Inferior parietal cortex (tissue), 1 donor: Measurements from ENCODE around the gene CNNM3.
"Not testable (repeated sequence)": the region's sequence is repeated elsewhere in the genome, so short reads cannot be mapped to it uniquely, and the experiment has no call there.

Experiments used
- DNase-seq: peaks from one replicate; pipeline ENCODE4 v3.0.0-alpha.2; 2016; ENCODE audit errors: extremely low spot score

The CNNM3 gene

DNA sequence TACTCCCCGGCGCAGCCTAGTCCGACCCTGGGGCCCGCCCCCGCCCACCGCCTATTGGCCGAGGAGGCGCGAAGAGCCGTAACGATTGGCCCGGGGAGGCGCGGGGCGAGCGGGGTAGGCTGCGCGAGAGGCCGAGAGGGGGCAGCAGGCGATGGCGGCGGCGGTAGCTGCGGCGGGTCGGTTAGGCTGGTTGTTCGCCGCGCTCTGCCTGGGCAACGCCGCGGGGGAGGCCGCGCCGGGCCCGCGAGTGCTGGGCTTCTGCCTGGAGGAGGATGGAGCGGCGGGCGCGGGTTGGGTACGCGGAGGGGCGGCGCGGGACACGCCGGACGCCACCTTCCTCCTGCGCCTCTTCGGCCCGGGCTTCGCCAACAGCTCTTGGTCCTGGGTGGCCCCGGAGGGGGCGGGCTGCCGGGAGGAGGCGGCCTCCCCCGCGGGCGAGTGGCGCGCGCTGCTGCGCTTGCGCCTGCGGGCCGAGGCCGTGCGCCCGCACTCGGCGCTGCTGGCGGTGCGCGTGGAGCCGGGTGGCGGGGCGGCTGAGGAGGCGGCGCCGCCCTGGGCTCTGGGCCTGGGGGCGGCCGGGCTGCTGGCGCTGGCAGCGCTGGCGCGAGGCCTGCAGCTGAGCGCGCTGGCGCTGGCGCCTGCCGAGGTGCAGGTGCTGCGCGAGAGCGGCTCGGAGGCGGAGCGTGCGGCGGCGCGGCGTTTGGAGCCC is at the start of gene CNNM3:
Gene CNNM3, plus strand, starts transcription at position 142 of the 709 bp plus-strand sequence. Its CDS starts 10 bp downstream, at position 152.
- peak; percentile 91 for DNase-seq

DNA sequence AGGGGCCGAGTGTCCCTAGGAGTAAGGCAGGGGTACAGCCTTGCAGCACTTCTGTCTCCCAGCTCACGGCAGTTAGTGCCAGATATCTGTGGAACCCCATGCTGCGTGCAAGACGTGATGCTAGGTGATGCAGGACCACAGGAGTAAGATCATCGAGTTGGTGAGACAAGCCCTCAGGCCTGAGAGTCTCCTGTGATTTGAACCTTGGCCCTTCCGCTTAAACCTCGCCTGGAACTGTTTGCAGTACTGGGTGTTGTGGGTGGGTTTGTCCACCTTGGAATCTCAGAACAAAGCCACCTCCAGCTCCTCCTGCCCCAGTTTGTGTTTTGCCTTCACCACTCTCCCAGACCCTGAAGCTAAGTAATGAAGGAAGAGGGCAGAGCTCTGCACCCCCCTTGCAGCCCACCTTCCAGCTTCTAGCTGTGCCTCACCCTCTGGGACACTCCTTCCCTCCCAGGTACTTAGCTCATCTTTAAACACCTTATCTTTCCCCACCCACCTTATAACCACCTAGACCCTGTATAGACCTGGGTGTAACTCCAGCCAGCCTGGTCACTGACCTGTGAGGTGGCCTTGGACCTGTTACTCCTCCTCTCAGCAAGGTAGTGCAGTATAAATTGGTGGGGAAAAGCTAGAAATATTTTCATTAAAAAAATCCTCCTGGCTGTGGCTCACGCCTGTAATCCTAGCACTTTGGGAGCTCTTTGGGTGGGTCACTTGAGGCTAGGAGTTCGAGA is 48.8 kb upstream of the CNNM3 start:
- DNase-seq = no peak

DNA sequence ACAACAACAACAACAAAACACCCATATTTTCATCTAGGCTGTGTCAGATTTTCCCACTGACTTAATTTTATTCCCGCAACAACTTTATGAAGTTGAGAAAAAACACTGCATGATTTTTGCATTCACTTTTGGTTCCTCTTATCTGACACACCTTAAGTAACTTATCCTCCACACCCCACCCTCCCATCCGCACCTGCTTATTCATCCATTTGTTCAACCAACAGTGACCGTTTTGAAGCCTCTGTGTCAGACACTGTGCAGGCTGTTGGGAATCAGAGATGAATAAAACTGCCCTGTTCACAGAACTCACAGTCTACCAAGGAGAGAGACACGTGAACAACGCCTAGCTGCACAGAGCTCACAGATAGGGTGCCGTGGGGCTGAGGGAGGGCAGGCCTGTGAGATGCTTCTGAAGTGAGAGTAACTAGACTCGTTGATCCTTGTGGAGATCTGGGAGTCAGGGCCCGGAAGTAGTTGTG is 47.9 kb upstream of the CNNM3 start:
- DNase-seq = no peak

DNA sequence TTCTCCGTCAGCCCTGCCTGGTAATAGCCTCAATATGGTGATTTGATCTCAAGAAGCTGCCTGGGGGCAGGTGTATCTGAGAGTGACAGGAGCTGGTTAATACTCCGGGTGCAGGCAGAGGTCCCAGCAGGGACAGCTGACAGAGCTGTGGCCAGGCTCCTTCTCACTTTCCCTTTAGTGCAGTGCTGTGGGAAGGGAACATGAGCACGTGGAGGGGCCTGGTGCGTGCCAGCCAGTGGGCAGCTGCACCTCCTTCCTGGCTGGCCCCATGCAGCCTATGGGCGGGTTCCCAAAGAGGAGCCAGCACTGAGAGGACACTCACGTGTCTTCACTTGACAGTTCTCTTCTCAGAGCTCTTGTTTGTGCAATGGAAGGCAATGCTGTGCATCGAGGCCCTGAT is 46.3 kb upstream of the CNNM3 start:
- DNase-seq = no peak

DNA sequence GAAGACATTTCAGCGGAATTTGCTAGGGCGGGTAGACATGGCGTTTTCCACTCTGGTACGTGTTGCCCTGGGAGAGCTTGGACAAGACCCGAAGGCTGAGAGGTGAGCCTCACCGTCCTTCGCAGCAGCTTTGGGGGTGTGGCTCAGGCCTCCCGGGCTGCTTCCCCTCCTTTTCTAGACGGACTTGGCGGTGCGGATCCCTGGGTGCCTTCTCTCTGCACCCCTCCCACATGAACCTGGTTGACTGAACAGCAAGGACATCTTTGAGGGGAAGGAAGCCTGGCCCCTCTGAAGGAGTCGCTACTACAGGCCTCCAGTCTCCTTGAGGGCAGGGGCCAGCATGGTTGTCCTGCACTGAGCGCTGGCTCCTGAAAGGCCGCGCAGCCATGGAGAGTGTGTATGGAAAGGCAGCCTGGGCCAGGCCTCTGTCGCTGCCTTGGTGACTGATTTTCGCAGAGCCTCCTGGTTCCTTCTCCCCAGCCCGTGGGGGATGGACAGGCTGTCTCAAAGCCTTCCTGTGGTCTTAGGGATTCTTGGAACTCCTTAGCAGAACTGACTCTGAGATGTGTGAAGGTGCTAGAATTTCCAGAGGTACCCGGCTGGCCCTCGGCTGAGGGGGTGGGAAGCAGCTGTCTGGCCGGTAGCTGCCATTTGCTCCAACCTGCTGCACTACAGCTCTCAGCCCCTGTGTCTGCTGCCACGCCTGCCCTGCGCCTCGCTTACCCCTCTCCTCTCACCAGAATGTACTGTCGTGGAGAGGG is 45.4 kb upstream of the CNNM3 start:
- DNase-seq = no peak

DNA sequence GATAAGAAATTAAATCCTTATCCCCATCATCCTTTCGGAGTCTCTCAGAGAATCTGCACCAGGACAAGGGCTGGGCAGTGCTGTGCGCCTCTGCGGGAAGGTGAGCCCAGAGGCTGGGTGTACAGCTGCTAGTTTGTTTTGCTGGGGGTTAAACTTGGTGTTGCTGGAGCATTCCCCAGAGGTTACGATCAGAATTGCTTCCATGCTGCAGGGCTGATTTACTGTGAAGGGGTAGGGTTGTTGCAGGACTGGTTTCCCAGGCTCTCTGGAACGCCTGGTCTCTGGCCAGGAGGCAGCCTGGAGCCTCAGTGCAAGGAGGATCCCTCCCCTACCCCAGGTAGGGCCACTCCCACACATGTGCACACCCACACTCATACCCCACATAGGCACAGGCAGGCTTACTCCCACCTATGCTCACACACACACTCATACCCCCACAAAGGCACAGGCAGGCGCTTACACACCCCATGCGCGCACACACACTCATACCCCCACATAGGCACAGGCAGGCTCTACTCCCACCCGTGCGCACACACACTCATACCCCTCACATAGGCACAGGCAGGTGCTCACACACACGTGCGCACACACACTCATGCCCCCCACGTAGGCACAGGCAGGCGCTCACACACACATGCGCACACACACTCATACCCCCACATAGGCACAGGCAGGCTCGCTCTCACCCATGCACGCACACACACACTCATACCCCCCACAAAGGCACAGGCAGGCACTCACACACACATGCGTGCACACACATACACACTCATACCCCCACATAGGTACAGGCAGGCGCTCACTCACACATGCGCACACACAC is 44.1 kb upstream of the CNNM3 start:
- no peak for DNase-seq

DNA sequence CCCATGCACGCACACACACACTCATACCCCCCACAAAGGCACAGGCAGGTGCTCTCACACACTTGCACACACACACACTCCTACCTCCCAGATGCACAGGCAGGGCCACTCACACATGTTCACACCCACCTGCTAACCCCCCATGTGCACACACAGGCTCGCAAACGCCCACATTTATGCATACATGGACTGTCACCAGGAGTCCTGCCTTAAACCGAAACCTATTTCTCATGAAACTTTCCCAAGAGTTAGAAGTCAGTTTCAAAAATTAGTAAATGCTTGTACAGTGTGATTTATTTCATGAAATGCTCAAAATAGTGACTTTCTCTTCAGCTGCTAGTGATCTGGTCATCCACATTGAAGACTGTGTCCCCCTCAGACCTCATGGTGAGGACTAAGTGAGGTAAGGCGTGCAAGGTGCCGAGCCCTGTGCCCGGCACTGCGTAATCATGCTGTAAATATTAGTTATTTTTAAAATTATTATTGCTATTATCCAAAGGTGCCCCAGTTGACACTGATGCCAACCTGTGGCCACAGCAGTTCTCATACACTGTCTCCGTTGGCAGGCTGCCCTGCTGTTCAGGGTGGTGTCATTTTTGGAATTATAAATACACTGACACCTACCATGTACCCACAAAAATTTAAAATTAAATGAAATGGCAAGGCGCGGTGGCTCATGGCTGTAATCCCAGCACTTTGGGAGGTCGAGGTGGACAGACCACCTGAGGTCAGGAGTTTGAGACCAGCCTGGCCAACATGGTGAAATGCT is 43.0 kb upstream of the CNNM3 start:
- DNase-seq = no peak

DNA sequence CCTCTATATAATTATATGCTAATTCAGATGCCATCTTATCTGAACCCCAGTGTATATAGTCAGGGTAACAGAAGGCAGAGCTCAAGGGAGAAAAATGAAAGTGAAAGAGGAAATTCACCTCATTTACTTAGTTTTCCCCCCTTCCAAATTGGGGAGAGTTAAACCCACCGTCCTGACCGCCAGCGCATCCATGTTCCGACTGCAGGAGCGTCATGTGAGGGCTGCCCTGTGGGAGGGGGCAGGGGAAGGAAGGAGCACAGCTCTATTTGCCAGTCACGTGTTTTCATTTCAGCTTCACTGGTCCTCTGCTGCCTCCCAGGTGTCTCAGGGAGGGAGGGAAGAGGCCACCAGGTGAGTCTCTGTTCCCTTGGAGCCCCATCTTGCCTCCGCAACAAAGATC is 42.1 kb upstream of the CNNM3 start:
- no peak for DNase-seq

DNA sequence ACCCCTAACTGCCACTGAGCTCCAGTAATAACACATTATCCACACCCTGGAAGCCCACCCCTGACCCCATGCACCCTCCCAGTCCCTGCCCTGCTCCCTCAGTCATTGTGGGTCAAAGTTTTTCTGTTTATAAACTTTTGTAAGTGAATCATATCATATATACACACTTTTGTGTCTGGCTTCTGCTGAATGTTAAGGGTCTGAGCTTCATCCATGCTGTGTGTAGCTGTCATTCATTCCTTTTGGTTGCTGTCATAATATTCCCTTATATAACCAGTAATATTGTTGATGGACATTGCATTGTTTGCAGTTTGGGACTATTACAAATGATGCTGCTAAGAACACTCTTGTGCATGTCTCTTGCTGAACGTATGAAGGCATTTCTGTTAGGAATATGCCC is 40.9 kb upstream of the CNNM3 start:
- DNase-seq = no peak

DNA sequence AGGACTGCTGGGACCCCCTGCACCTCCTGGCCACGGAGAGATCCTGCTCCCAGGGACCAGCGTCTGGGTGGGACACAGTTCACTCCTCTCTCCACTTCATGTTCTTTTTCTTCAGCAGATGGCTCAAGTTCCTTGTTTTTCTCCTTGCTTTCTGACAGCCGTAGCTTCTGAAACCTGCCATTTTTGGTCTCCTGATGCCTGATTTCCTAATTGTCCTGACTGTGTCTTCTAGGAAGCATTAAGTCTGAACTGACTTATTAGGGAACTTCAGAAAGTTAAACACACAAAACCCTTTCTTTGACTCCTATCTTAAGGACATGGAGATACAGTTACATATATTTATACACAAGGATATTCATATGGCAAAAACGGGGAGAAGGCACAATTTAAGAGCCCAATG is 32.7 kb upstream of the CNNM3 start:
- DNase-seq = no peak

DNA sequence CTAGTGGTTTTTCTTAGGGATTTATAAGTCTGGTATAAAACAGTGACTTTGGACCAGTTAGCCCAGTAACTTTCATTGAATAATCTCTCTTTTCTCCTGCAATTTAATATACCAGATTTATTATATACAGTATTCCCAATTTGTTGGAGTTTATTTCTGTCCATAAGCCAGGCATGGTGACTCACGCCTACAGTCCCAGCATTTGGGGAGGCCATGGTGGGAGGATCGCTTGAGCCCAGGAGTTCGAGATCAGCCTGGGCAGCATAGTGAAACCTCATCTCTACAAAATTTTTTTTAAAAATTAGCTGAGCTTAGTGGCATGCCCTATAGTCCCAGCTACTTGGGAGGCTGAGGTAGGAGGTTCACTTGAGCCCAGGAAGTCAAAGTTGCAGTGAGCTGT is 28.7 kb upstream of the CNNM3 start:
- no peak for DNase-seq

DNA sequence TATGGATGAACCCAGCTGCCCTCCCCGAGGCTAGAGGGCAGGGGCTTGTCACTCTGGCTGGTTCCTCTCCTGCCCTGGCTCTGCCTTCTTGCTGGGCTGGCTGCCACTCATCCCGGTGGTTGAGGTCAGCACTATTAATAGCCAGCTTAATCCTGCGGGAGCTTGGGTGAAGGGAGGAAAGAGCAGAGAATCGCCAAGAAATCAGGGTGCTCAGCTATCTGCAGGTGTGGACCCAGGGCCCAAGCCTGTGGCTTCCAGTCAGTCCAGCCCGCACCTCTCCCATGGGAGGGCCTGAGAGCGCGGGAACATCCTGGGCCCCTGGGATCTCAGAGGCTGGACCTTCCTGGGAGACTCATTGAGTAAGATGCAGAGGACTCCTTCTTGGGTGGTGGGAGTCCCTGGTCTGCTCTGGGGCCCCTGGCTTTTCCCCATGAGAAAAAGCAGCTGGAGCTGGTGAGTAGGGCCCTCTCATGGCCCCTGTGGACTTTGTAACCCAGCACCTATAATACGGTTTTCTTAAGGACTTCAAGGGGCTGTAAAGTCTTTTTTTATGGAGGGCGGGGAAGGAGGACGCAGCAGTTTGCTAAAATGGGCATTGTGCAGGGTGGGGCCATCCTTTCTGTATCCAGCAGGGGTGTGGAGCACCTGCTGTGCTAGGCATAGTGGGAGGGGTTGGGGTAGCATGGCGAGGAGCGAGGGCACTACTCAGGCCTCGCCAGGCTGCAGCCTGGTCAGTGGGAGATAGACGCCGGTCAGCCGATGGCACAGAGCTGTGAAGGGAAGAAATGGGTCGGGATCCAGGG is 27.4 kb upstream of the CNNM3 start:
- DNase-seq = no peak

DNA sequence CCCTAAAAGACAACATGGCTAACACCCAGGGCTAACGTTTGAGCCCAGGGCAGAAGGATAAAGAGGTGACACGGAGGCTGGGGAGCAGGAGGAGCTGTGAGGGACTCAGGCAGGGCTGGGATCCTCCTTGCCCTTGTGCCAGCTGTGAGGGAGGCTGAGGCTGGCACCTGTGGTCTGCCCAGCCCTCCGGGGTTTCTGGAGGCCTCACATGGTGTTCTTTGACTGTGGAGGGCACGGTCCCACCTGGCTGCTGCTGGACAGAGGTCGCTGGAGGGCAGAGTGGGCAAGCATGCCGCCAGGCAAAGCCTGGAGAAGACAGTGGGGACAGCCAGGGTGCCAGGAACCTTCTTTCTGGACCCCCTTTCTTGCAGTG is 26.8 kb upstream of the CNNM3 start:
- DNase-seq = no peak

DNA sequence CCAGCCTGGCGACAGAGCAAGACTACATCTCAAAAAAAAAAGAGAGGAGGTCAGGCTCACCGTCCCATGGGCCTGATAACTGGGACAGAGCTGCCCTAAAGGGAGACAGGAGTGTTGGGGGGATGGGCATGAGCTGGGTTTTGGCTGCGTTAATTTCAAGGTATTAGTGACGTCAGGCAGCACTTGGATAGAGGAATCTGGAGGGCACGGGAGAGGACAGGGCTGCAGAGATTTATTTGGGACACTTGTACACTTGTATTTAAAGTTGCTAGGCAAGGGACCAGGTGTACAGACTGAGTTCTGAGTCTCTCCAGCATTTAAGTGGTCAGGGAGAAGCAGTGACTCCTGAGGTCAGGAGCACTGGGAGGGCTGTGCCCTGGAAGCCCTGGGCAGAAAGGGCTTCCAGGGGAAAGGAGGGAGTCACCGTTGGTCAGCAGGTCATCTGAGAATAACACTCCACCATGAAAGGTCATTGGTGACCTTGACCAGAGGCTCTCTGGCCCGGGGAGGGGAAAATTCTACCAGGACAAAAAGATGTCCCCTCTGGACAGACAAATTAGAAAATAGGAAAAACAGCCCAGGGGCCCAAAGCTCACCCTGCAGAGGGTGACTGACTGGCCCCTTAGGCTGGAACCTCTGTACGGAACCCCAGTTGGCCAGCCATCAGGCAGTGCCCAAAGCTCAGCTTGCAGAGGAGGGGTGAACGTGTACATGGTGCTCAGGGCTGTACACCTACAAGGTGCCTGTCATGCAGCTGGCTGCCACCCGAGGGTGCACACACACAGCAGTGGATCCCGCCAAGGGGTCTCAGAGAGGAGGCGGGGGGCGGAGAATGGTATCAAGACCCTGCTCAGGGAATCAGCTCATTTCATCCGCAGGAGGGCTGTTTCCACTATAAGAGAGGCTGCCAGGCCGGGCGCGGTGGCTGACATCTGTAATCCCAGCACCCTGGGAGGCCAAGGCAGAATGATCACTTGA is 23.0 kb upstream of the CNNM3 start:
- no peak for DNase-seq

DNA sequence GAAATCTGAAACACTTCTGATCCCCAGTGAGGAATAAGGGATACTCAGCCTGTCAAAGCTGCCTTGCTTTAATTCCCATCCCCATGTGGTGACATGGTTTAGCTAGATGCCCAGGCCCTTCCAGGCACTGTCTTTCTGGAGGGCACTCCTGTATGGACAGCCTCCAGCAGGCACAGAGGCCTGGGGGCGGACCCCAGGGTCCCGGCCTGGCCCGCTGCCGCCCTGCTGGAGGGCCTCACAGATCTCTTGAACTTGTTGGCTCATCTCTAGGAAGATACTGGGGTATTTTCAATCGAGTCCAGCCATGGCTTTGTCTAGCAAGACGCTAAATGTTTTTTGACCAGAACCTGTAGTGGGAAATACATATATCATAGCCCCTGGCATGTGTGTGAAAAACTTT is 21.0 kb upstream of the CNNM3 start:
- no peak for DNase-seq

DNA sequence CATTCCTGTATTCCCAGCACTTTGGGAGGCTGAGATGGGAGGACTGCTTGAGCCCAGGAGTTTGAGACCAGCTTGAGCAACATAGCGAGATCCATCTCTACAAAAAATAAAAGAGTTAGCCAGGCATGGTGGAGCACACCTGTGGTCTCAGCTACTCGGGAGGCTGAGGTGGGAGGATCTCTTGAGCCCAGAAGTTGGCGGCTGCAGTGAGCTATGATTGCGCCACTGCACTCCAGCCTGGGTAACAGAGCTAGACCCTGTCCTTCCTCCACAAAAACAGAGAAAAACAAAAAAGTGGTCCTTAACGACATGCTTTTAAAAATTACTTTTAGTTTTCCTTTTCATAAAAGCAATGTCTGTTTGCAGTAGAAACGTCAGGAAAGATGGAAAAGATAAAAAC is 19.6 kb upstream of the CNNM3 start:
- DNase-seq = not testable (repeated sequence)

DNA sequence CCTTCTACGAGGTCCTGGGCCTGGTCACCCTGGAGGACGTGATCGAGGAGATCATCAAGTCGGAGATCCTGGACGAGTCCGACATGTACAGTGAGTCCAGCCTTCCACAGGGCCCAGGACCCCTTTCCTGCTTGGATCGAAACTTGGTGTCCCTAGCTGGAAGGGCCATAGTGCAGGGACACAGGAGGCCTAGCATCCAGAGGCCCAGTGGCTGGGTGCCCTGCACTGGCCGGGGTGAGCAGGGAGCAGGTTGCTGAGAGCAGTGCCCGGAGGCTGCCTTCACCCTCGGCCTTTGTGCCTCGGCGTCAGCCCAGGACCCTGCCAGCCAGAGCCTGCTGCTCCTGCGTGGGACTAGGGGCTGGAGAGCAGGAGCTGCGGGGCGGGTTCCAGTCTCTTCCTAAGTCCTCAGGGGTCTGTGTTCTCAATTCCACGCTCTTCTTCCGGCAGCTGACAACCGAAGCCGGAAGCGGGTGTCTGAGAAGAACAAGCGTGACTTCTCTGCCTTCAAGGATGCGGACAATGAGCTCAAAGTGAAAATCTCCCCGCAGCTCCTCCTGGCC is 18.9 kb upstream of the CNNM3 start:
- no peak for DNase-seq

DNA sequence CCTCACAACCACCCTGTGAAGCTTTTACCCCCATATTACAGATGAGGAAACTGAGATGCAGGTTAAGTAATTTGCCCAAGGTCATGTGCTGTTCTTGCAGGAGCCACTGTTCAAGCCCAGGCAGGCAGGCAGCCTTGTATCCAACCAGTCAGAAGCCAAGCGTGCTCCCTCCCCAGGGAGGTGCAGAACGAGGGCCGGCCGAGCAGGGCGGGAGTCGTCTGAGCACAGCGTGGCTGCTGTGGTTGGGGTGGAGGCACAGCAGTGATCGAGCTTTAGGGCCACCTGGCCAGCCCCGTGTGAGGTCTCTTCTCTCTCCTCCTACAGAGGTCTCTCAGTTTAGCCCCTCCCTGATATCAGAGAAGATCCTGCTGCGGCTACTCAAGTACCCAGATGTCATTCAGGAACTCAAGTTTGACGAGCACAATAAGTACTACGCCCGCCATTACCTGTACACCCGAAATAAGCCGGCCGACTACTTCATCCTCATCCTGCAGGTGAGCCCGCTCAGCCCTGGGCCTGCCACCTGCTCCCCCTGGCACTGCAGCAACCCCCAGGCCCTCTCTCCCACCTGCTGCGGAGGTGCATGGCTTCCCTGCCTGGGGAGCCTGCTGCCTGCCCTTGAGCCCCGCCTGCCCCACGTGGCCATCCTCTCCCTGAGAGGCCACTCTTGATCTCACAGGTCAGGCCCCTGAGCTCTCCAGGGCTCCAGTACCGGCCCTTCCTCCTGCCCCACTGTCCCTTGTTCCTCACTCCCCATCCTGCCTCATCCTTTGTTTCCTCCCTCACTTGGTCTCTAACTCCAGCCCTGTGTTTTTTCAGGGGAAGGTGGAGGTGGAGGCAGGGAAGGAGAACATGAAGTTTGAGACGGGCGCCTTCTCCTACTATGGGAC is 17.1 kb upstream of the CNNM3 start:
- DNase-seq = no peak
